SU-DHL-6 (cell line): ENCODE measurements around the gene GSDMA.

Experiments
- EZH2phosphoT487 ChIP-seq: fragments of 200-600 bp; sonication (generic), shearing (Covaris generic); conservative IDR thresholded peaks from 2 replicates; pipeline ENCODE4 v1.6.1; 2018; ENCODE audit warnings: mild to moderate bottlenecking, antibody characterized with exemption, low read length, moderate library complexity, mixed read lengths
- TF ChIP-seq, protein P1 (sequence below): fragments of 200-600 bp; sonication (generic); IDR thresholded peaks from one replicate; pipeline ENCODE4 v1.5.1; 2017; ENCODE audit warnings: antibody characterized with exemption, mild to moderate bottlenecking, low read length, moderate library complexity; ENCODE audit not compliant: insufficient read depth, poor library complexity, severe bottlenecking

DNA sequence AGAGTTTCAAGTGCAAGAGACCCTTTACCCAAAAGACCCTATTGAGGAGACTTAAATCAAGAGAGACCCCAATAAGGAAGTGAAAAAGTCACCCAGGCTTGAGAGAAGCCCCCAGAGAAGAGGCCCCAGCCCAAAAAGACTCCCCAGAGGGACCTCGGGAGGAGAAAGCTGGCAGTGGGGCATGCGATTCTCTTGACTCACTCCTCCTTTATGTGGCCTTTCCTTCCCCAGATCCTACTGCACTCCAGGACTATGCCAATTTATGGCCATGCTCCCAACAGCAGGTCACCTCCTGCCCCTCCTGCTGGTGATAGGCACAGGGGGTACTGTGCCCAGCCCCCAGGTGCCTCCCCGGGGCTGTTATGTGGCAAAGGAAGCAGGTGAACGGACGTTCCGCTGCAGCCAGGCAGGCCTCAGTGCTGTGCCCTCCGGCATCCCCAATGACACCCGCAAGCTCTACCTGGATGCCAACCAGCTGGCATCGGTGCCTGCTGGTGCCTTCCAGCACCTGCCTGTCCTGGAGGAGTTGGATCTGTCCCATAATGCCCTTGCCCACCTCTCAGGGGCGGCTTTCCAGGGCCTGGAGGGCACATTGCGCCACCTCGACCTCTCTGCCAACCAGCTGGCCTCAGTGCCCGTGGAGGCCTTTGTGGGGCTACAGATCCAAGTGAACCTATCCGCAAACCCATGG is 19.0 kb upstream of the GSDMA start:
- TF ChIP-seq, protein P1, sequence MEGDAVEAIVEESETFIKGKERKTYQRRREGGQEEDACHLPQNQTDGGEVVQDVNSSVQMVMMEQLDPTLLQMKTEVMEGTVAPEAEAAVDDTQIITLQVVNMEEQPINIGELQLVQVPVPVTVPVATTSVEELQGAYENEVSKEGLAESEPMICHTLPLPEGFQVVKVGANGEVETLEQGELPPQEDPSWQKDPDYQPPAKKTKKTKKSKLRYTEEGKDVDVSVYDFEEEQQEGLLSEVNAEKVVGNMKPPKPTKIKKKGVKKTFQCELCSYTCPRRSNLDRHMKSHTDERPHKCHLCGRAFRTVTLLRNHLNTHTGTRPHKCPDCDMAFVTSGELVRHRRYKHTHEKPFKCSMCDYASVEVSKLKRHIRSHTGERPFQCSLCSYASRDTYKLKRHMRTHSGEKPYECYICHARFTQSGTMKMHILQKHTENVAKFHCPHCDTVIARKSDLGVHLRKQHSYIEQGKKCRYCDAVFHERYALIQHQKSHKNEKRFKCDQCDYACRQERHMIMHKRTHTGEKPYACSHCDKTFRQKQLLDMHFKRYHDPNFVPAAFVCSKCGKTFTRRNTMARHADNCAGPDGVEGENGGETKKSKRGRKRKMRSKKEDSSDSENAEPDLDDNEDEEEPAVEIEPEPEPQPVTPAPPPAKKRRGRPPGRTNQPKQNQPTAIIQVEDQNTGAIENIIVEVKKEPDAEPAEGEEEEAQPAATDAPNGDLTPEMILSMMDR: no peak
- TF ChIP-seq EZH2phosphoT487: no peak
